ENCODE measurements around the gene ELMOD1. TPM values are rescaled to one million over a fixed set of nuclear protein-coding genes. Genes with fewer than 3 reads are reported as not detected.

ELMOD1 gene
- total RNA-seq, 4 donors from 2014 or later: 0.16 to 0.27 TPM; not detected in 2

DNA sequence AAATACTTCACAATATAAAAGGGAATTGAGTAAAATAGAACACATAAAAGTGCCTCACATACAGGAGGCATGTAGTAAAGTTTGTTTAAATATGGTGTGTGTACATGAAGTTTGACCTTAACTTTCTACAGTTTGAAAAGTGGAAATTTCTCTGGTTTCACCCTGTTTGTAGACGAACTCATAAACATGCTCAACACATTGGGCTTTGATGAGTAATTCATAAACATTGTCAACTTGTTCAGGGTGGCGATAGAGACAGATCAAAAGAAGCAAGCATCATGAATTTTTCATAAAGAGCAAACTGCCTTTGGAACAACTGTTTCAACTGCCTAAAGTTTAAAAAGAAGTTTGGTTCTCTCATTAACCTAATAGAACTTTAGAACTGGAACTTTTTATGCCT is 111.8 kb downstream of the ELMOD1 start:
- peaks cover 5% of the 10 kb centered on the region for H3K27me3 ChIP-seq
- no peaks in the 10 kb centered on the region for H3K4me1 ChIP-seq
- H3K36me3 ChIP-seq: no peaks in the 10 kb centered on the region
- TF ChIP-seq, protein P1, sequence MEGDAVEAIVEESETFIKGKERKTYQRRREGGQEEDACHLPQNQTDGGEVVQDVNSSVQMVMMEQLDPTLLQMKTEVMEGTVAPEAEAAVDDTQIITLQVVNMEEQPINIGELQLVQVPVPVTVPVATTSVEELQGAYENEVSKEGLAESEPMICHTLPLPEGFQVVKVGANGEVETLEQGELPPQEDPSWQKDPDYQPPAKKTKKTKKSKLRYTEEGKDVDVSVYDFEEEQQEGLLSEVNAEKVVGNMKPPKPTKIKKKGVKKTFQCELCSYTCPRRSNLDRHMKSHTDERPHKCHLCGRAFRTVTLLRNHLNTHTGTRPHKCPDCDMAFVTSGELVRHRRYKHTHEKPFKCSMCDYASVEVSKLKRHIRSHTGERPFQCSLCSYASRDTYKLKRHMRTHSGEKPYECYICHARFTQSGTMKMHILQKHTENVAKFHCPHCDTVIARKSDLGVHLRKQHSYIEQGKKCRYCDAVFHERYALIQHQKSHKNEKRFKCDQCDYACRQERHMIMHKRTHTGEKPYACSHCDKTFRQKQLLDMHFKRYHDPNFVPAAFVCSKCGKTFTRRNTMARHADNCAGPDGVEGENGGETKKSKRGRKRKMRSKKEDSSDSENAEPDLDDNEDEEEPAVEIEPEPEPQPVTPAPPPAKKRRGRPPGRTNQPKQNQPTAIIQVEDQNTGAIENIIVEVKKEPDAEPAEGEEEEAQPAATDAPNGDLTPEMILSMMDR (IDR thresholded peaks at IDR 0.05): no peak
- WGBS, 2 donors (ENCODE audit: low coverage in 1 of 2): 18 to 40% methylated on average over 2 of the region's 2 CpGs
- no peaks in the 10 kb centered on the region for H3K9me3 ChIP-seq
- intact Hi-C loops (cut with DNase I; ENCODE audit: low total_unique reads): no loop called here
- no peak for DNase-seq
- no peak overlapping the region for H3K27ac ChIP-seq
- in situ Hi-C loops (cut with MboI; ENCODE audit: low pct_ligation_motif_present in 1 of 4, low pct_unique_long_range_greater_than_20kb in 1 of 4, low sequenced_read_pairs in 3 of 4): no loop called here
- H3K4me3 ChIP-seq: no peak overlapping the region

GRCh38 chr11:107704451-107704850 is 113.5 kb downstream of the ELMOD1 start:
- 60 to 70% methylated on average over 1 to 3 of the region's 3 CpGs for WGBS, 2 donors (ENCODE audit: low coverage in 1 of 2)
- Histone ChIP-seq H3K9me3 (no peaks in the 10 kb centered on the region), H3K4me3 (no peak overlapping the region), H3K36me3 (no peaks in the 10 kb centered on the region), H3K4me1 (no peaks in the 10 kb centered on the region), H3K27me3 (peaks cover 5% of the 10 kb centered on the region), H3K27ac (no peak overlapping the region)
- DNase-seq: no peak
- in situ Hi-C loops (cut with MboI; ENCODE audit: low pct_ligation_motif_present in 1 of 4, low pct_unique_long_range_greater_than_20kb in 1 of 4, low sequenced_read_pairs in 3 of 4) (no loop called here), intact Hi-C loops (cut with DNase I; ENCODE audit: low total_unique reads) (no loop called here)
- TF ChIP-seq POLR2A (IDR thresholded peaks at IDR 0.05) (no peak), EP300 (IDR thresholded peaks at IDR 0.05; ENCODE audit: low read depth) (no peak), POLR2AphosphoS5 (IDR thresholded peaks at IDR 0.05) (no peak)
- TF ChIP-seq, protein P1 (IDR thresholded peaks at IDR 0.05): no peak

DNA sequence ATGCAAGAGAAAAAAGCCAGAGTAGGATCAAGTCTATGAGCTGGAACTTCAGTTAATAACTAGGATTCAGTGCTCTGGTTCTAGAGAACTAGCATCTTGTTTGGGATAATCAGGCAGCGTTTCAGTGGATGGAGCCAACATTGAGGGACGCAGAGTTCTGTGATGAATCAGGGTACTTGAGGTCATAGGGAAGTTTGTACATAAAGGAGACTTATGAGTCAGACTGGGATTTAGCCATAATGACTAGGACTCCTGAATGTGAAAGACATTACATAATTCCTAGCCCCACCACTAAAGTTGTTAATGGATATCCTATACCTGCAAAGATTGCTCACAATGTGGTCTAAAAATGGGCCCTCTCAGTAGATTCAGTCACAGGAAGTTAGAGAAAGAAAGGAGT is 114.1 kb downstream of the ELMOD1 start:
- Histone ChIP-seq H3K27me3 (peaks cover 5% of the 10 kb centered on the region), H3K9me3 (no peaks in the 10 kb centered on the region), H3K4me3 (no peak overlapping the region), H3K27ac (no peak overlapping the region), H3K36me3 (no peaks in the 10 kb centered on the region), H3K4me1 (no peaks in the 10 kb centered on the region)
- in situ Hi-C loops (cut with MboI; ENCODE audit: low pct_ligation_motif_present in 1 of 4, low pct_unique_long_range_greater_than_20kb in 1 of 4, low sequenced_read_pairs in 3 of 4) (no loop called here), intact Hi-C loops (cut with DNase I; ENCODE audit: low total_unique reads) (no loop called here)
- DNase-seq: no peak
- no peak for TF ChIP-seq POLR2AphosphoS5 (IDR thresholded peaks at IDR 0.05)
- no peak for TF ChIP-seq EP300 (IDR thresholded peaks at IDR 0.05; ENCODE audit: low read depth)
- TF ChIP-seq, protein P1 (IDR thresholded peaks at IDR 0.05): no peak
- no peak for TF ChIP-seq POLR2A (IDR thresholded peaks at IDR 0.05)
- WGBS, 2 donors (ENCODE audit: low coverage in 1 of 2): 60 to 81% methylated on average over 1 to 2 of the region's 2 CpGs

GRCh38 chr11:107706531-107706930 is 115.6 kb downstream of the ELMOD1 start:
- Histone ChIP-seq H3K27me3 (peaks cover 5% of the 10 kb centered on the region), H3K27ac (no peak overlapping the region), H3K4me1 (no peaks in the 10 kb centered on the region), H3K9me3 (no peaks in the 10 kb centered on the region), H3K36me3 (no peaks in the 10 kb centered on the region), H3K4me3 (no peak overlapping the region)
- in situ Hi-C loops (cut with MboI; ENCODE audit: low pct_ligation_motif_present in 1 of 4, low pct_unique_long_range_greater_than_20kb in 1 of 4, low sequenced_read_pairs in 3 of 4) (no loop called here), intact Hi-C loops (cut with DNase I; ENCODE audit: low total_unique reads) (no loop called here)
- 29 to 56% methylated on average over 1 to 2 of the region's 2 CpGs for WGBS, 2 donors (ENCODE audit: low coverage in 1 of 2)
- DNase-seq: no peak
- TF ChIP-seq POLR2AphosphoS5 (IDR thresholded peaks at IDR 0.05) (no peak), POLR2A (IDR thresholded peaks at IDR 0.05) (no peak)
- TF ChIP-seq, protein P1 (IDR thresholded peaks at IDR 0.05): no peak
